ENCODE data around the gene KCND2. TPM values are rescaled to one million over a fixed set of nuclear protein-coding genes. Genes with fewer than 3 reads are reported as not detected.

Gene KCND2
- total RNA-seq, 4 donors from 2014 or later = under 0.01 to 1.3 (median 0.59) TPM; not detected in 1

GRCh38 chr7:120609136-120609753, 336.3 kb downstream of the KCND2 start:
- no peaks in the 10 kb centered on the region for H3K4me1 ChIP-seq
- H3K27ac ChIP-seq = no peak overlapping the region
- no peak for DNase-seq (ENCODE audit: low spot score in 2 of 2)
- H3K27me3 ChIP-seq = no peaks in the 10 kb centered on the region
- no peaks in the 10 kb centered on the region for H3K36me3 ChIP-seq
- TF ChIP-seq EP300 (IDR thresholded peaks at IDR 0.05) (no peak), POLR2A (IDR thresholded peaks at IDR 0.05) (no peak), CTCF (IDR thresholded peaks at IDR 0.05) (no peak)
- H3K4me3 ChIP-seq = no peak overlapping the region
- no peaks in the 10 kb centered on the region for H3K9me3 ChIP-seq
- WGBS, 2 donors = 53 to 64% methylated on average over 7 of the region's 7 CpGs

- Histone ChIP-seq H3K9me3 (no peaks in the 10 kb centered on the region), H3K36me3 (no peaks in the 10 kb centered on the region), H3K27ac (no peak overlapping the region), H3K27me3 (no peaks in the 10 kb centered on the region), H3K4me1 (no peaks in the 10 kb centered on the region), H3K4me3 (no peak overlapping the region)
- no peak for DNase-seq (ENCODE audit: low spot score in 2 of 2)
- 92 to 94% methylated on average over 1 of the region's 1 CpG for WGBS, 2 donors
- TF ChIP-seq POLR2A (IDR thresholded peaks at IDR 0.05) (no peak), EP300 (IDR thresholded peaks at IDR 0.05) (no peak), CTCF (IDR thresholded peaks at IDR 0.05) (no peak)
Observed at GRCh38 chr7:120611975-120612374, 339.0 kb downstream of the KCND2 start.

GRCh38 chr7:120615703-120616102, 342.7 kb downstream of the KCND2 start:
- Histone ChIP-seq H3K36me3 (no peaks in the 10 kb centered on the region), H3K27ac (no peak overlapping the region), H3K27me3 (no peaks in the 10 kb centered on the region), H3K9me3 (no peaks in the 10 kb centered on the region), H3K4me1 (no peaks in the 10 kb centered on the region), H3K4me3 (no peak overlapping the region)
- DNase-seq (ENCODE audit: low spot score in 2 of 2) = no peak
- TF ChIP-seq EP300 (IDR thresholded peaks at IDR 0.05) (no peak), POLR2A (IDR thresholded peaks at IDR 0.05) (no peak)
- WGBS, 2 donors = 77 to 78% methylated on average over 3 of the region's 3 CpGs

- no peaks in the 10 kb centered on the region for H3K9me3 ChIP-seq
- no peaks in the 10 kb centered on the region for H3K27me3 ChIP-seq
- no peak overlapping the region for H3K4me3 ChIP-seq
- no peaks in the 10 kb centered on the region for H3K4me1 ChIP-seq
- WGBS, 2 donors = 85 to 88% methylated on average over 3 of the region's 3 CpGs
- no peak for DNase-seq (ENCODE audit: low spot score in 2 of 2)
- no peak overlapping the region for H3K27ac ChIP-seq
- no peaks in the 10 kb centered on the region for H3K36me3 ChIP-seq
- no peak for TF ChIP-seq CTCF (IDR thresholded peaks at IDR 0.05)
- no peak for TF ChIP-seq EP300 (IDR thresholded peaks at IDR 0.05)
- TF ChIP-seq POLR2A (IDR thresholded peaks at IDR 0.05) = no peak
Observed at GRCh38 chr7:120617275-120617674, 344.3 kb downstream of the KCND2 start.

DNA sequence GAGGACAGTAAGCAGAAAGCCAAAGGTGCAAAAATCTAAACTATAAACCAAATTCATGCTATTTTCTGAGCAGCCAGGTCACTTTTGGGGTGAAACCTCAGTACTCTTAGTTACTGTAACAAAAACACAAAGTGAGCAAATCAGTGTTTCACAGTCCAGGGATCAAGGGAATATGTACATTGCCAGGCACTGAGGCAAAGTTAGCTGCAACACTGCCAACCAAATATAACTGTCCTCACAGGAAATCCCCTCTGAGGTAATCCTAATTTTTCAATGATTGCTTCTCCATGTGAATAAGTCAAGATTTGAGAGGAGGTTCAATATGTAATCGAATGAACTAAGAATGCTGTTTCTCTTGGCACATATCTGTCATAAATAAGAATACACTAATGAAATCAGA, 355.3 kb downstream of the KCND2 start:
- no peak for DNase-seq (ENCODE audit: low spot score in 2 of 2)
- TF ChIP-seq POLR2A (IDR thresholded peaks at IDR 0.05) = no peak
- no peak for TF ChIP-seq CTCF (IDR thresholded peaks at IDR 0.05)
- no peak for TF ChIP-seq EP300 (IDR thresholded peaks at IDR 0.05)
- no peaks in the 10 kb centered on the region for H3K27me3 ChIP-seq
- no peaks in the 10 kb centered on the region for H3K36me3 ChIP-seq
- H3K9me3 ChIP-seq = no peaks in the 10 kb centered on the region
- H3K27ac ChIP-seq = no peak overlapping the region
- WGBS, 2 donors = 44 to 45% methylated on average over 1 of the region's 1 CpG
- H3K4me1 ChIP-seq = no peaks in the 10 kb centered on the region
- H3K4me3 ChIP-seq = no peak overlapping the region

GRCh38 chr7:120639884-120640283, 366.9 kb downstream of the KCND2 start:
- Histone ChIP-seq H3K4me3 (no peak overlapping the region), H3K9me3 (no peaks in the 10 kb centered on the region), H3K4me1 (no peaks in the 10 kb centered on the region), H3K36me3 (no peaks in the 10 kb centered on the region), H3K27ac (no peak overlapping the region), H3K27me3 (no peaks in the 10 kb centered on the region)
- no peak for DNase-seq (ENCODE audit: low spot score in 2 of 2)
- no peak for TF ChIP-seq EP300 (IDR thresholded peaks at IDR 0.05)
- no peak for TF ChIP-seq POLR2A (IDR thresholded peaks at IDR 0.05)
- no peak for TF ChIP-seq CTCF (IDR thresholded peaks at IDR 0.05)

Data from tibial nerve (tissue), 4 donors.